IPS-18c (cell line): ENCODE measurements around the gene IFT81.
"Not testable (repeated sequence)": the region's sequence is repeated elsewhere in the genome, so short reads cannot be mapped to it uniquely, and the experiment has no call there.

Experiments
- H3K4me3 ChIP-seq: 2 replicates; pipeline ENCODE4 v1.7.0; 2013; ENCODE audit warnings: low read depth, mild to moderate bottlenecking, low read length, moderate library complexity; ENCODE audit not compliant: insufficient read depth
- H3K9me3 ChIP-seq: one replicate; pipeline ENCODE4 v1.6.1; 2013; ENCODE audit warnings: mild to moderate bottlenecking, low read length, moderate library complexity; ENCODE audit not compliant: control insufficient read depth, insufficient read depth

IFT81 gene

DNA sequence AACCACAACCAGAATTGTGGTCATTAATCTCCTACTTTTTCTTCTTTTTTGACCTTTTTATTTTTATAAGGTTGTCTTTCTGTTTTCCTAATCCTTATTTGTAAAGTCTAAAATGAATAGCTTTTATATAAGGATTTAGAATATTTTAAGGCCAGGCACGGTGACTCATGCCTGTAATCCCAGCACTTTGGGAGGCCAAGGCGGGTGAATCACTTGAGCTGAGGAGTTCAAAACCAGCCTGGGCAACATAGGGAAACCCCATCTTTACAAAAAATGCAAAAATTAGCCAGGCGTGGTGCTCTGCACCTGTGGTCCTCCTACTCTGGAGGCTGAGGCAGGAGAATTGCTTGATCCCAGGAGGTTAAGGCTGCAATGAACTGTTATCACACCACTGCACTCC, 55.1 kb downstream of the IFT81 start:
- H3K9me3 ChIP-seq: no peaks in the 10 kb centered on the region
- H3K4me3 ChIP-seq: no peak overlapping the region

DNA sequence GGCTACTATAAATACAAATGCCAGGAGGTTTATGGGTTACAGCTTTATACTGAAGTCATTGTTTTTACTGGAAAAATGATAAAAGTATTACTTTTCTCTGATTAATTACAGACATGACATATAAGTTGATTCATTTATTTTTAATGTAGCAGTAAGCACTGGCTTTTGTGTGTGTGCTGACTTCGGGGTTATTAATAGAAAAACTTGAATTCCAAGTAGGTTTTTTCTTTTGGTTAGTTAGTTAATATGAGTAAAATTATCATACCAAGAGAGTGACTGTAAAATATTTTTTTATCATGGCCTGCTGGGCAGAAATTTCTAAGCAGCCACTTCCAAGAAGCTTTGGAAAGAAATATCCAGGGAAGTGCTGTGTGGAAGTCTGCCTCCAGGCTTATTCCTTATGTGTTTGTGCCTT, 56.4 kb downstream of the IFT81 start:
- peaks cover 2% of the 10 kb centered on the region for H3K9me3 ChIP-seq
- H3K4me3 ChIP-seq: no peak overlapping the region

DNA sequence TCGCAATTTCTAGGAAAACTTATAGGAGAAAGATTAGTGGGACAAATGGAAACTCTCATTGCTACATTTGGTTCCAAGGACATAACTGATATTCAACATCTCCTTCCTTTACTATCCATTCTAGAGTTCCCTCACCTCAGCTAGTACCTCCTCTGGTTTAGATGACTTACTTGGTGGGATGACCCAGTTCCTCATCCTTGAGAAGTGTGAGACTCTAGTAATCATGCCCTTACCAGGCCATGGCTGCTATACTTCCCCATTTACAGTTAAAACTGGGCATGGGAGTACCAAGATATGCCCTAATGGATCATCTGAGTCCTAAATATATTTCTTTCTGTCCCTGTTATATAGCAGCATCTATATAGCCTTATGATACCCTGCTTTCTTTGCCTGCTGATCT, 58.1 kb downstream of the IFT81 start:
- H3K9me3 ChIP-seq: peaks cover 10% of the 10 kb centered on the region
- no peak overlapping the region for H3K4me3 ChIP-seq

DNA sequence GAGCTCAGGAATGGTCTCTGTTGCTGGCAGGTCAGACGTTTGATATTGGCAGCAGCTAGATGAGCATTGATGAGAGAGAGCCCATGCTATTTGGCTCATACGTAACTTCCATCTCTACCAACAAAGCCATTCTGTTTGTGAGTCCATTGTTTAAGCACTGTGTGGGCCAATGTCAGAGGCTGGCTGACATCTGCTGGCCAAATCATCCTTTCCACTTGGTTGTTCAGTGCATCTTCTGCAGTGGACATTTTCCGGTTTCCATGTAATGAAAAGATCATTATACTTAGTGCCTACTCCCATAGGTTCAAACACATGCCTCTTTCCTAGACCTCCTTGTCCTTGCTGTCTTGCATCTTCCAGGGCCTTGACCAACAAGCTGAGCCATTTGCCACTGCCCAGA, 59.2 kb downstream of the IFT81 start:
- H3K9me3 ChIP-seq: peaks cover 10% of the 10 kb centered on the region
- H3K4me3 ChIP-seq: no peak overlapping the region

DNA sequence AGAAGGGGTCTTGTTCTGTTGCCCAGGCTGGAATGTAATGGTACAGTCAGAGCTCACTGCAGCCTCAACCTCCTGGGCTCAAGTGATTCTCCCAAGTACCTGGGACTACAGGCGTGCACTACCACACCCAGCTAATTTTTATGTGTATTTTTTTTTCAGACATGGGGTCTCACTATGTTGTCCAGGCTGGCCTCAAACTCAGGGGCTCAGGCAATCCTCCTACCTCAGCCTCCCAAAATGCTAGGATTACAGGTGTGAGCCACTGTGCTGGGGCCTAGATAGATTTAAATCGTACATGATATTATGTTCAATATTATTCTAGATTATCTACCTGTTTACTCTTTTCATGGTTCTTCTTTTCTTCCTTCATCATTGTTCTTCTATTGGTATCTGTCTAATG, 61.5 kb downstream of the IFT81 start:
- Histone ChIP-seq H3K4me3 (no peak overlapping the region), H3K9me3 (peaks cover 10% of the 10 kb centered on the region)

DNA sequence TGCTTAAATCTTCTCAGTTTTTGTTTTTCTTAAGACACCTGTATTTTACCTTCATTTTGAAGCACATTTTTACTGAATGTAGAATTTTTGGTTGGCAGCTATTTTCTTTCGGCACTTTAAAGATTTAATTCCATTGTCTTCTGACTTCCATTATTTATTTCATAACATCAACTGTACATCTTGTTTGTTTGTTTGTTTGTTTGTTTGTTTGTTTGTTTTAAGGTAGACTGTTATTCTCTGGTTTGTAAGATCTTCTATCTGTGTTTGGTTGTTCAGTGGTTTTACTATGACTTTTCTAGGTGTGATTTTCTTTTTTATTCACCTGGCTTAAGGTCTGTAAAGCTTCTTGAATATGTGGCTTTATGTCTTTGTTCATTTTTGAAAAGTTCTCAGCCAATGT, 61.9 kb downstream of the IFT81 start:
- H3K4me3 ChIP-seq: no peak overlapping the region
- peaks cover 10% of the 10 kb centered on the region for H3K9me3 ChIP-seq

DNA sequence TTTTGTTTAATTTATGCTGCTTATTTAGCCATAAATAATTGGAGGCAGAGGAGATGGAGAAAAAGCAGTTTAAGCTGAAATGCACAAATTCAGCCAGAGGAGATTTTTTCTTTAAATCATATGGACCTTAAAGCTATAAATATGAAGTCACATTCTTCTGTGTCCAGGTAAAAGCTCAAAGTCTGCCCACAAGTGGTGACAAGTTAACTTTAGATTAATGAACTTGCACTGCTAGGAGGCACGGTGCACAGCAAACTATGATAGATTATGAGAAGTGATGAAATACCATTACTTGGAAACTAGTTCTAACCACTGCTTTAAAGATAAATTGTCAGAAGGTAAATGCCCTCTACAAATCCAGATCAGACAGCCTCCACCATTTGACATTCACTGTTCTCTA, 69.0 kb downstream of the IFT81 start:
- Histone ChIP-seq H3K9me3 (peaks cover 3% of the 10 kb centered on the region), H3K4me3 (no peak overlapping the region)

DNA sequence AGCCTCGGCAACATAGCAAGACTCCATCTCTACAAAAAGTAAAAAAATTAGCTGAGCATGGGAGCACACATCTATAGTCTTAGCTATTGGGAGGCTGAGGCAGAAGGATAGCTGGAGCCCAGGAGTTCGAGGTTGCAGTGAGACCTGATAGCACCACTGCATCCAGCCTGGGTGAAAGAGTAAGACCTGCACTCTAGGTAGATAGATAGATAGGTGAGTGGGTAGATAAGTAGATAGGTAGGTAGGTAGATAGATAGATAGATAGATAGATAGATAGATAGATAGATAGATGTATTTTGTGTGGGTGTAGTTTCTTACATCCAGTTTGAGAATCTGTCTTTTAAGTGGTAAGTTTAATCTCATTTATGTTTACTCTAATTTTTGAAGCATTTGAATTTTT, 72.8 kb downstream of the IFT81 start:
- Histone ChIP-seq H3K4me3 (no peak overlapping the region), H3K9me3 (peaks cover 3% of the 10 kb centered on the region)

DNA sequence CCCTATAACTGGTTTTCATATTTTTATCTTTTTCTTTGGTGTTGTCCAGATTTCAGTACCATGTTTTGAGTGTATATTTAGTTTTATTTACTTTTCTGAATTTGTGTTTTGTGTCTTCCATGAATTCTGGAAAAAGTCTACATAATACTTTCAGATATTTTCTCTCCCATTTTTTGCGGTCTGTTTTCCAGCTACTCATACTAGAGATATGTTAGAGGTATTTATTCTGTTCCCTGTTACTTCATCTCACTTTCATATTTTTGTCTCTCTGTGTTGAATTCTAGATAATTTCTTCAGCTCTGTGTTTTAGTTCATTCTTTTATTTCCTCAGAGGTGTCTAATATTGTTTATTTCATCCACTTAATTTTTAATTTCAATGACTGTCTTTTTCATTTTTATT, 74.2 kb downstream of the IFT81 start:
- H3K9me3 ChIP-seq: peaks cover 3% of the 10 kb centered on the region

DNA sequence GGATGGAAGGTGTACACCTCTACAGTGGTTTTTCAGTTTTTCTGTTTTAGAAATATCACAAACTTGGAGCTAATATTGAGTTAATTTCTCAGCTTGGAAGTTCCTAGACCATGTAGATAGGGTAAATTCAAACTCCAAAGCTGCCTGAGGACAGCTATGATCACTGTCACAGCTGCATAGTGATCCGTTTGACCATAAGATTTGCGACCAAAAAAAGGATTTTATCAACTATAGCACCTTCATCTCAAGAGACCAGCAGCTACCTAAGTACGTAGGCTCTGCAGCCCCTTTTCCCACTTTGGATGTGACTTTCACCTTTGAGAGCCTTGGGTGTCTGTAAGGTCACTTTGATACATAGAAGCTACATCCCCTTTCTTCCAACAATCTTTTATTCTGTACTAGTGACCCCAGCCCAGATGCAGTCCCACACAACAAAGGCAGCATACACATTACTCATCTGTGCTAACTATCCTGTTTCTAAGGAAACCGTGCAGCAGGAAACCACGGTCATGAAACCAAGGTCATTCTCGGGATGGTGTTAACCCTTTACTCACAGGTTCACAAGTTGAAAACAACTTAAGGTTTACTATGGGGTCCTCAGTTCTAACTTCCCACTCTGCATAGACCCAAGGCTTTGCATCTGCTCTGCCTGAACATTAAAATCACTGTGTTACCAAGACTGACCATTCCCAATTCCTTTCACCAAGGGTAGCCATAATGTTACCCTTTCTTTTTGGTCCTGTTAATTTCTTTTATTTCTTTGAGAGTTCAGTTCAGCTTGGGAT, 75.4 kb downstream of the IFT81 start:
- Histone ChIP-seq H3K9me3 (no peaks in the 10 kb centered on the region), H3K4me3 (no peak overlapping the region)

More for the DNA sequence above, 74.2 kb downstream of the IFT81 start:
- H3K4me3 ChIP-seq: no peak overlapping the region

DNA sequence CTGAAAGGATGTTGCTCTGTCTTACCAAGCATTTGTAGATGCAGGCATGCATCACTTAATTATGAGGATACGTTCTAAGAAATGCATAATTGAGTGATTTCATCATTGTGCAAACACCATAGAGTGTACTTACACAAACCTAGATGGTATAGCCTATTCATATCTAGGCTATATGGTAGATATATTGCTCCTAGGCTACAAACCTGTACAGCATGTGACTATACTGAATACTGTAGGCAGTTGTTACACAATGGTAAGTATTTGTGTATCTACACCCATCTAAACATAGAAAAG, 75.9 kb downstream of the IFT81 start:
- Histone ChIP-seq H3K4me3 (no peak overlapping the region), H3K9me3 (no peaks in the 10 kb centered on the region)

DNA sequence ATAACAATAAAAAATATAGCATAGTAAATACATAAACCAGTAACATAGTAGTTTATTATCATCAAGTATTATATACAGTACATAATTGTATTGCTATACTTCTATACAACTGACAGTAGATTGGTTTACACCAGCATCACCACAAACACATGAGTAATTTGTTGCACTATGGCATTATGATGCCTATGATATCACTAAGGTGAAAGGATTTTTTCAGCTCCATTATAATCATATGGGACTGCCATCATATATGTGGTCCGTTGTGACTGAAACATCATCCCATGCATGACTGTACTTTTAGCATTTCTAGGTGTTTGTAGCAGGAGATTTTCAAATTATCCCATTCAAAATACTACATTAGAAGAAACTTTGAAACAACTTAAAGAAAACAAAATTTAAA, 77.8 kb downstream of the IFT81 start:
- Histone ChIP-seq H3K4me3 (no peak overlapping the region), H3K9me3 (no peaks in the 10 kb centered on the region)

DNA sequence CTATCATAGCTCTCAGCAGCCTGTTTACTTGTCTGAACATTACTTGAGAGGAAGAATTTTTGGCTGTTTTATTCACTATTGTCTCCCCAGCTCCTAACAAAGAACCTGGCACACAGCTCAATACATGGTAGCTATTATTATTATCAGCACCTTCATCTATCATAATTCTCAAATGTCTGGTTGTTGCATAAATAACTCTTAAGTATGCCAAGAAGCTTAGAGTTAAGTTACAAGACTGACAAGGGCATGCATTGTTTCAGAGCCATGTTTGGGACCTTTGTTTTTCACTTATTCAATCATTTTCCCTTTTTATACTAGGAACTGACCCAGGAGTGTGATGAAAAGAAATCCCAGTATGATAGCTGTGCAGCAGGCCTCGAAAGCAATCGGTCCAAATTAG, 79.4 kb downstream of the IFT81 start:
- H3K4me3 ChIP-seq: no peak overlapping the region
- H3K9me3 ChIP-seq: no peaks in the 10 kb centered on the region

DNA sequence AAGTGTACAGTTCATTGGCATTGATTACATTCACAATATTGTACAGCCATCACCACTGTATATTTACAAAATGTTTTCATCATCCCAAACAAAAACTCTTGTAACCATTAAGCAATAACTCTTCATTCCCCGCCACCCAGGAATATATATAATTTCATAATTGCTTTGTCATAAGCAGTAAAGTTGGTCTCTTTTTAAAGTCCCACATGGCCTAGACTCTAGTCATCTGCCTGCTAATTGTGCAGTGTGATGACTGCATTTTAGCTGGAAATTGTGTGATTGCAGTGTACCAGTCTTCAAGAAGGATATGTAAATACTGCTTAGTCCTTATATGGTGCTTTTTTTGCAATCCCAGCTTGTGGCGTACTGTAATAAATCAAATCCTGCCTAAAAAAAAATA, 81.8 kb downstream of the IFT81 start:
- no peaks in the 10 kb centered on the region for H3K9me3 ChIP-seq
- no peak overlapping the region for H3K4me3 ChIP-seq

DNA sequence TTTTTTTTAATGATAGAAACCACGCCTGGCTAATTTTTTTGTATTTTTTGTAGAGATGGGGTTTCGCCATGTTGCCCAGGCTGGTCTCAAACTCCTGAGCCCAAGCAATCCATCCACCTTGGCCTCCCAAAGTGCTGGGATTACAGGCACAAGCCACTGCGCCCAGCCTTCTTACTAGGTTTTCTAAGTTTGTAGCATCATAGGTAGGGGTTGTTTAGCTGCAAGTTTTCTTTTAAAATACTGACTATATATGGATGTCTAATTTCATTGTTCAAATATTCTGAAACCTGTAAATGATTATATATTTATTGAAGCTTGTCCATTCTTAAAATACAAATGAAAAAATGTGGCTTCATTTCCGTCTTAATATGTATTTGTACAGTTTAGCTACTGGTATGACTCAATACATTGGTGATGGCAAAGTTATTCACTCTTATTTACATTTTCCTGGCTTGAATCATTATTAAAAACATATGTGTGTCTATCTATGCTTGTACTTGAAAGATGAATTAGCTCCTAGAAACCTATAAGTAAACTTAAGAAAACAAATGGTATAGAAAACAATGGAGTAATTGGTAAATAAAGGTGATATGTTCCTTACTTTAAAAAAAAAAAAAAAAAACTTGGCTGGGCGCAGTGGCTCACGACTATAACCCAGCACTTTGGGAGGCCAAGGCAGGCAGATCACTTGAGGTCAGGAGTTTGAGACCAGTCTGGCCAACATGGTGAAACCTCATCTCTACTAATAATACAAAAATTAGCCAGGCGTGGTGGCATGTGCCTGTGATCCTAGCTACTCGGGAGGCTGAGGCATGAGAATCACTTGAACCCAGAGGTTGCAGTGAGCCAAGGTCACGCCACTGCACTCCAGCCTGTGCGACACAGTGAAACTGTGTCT, 87.7 kb downstream of the IFT81 start:
- H3K4me3 ChIP-seq, H3K9me3 ChIP-seq: not testable (repeated sequence)

DNA sequence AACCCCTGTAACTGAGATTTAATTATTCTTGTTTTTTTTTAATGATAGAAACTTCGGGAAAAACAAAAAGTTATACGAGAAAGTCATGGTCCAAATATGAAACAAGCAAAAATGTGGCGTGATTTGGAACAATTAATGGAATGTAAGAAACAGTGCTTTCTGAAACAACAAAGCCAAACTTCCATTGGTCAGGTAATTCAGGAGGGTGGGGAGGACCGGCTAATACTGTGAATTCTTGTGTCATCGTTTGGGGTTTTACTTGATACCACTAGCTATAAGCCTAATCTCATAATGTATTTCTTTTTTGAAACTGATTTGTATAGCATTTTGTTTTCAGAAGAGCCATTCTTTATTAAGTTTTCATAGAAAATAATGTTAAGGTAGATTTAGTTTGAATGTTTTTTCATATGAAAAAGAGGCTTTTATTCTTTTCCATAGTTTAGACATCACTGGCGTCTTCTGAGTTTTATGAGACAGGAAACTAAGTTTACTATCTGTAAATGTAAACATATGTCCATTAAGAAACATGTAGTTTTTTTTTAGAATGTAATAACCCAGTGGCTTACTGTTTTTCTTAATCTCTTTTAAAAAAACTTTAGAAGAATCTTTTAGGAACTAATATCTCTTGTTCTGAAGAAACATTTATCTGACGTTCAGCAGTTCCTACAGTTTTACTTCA, 94.0 kb downstream of the IFT81 start:
- H3K4me3 ChIP-seq: no peak overlapping the region
- H3K9me3 ChIP-seq: no peaks in the 10 kb centered on the region

DNA sequence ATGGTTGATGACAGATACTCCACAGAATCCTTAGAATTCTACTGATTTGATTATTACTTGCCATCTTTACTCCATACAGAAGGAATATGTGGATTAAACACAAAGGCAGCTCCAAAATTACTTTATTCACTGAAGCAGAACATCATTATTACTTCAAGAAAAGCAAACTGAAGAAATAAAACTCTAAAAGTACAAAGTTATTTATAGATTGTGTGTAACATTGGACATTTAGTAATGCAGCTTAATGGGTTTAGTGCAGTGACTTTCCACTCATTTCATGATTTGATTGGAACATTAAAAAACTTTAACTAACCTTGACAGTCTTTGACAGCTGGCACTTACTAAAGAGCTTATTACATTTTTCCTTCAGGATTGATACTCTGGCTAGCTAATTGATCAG, 97.9 kb downstream of the IFT81 start:
- Histone ChIP-seq H3K9me3 (no peaks in the 10 kb centered on the region), H3K4me3 (no peak overlapping the region)

DNA sequence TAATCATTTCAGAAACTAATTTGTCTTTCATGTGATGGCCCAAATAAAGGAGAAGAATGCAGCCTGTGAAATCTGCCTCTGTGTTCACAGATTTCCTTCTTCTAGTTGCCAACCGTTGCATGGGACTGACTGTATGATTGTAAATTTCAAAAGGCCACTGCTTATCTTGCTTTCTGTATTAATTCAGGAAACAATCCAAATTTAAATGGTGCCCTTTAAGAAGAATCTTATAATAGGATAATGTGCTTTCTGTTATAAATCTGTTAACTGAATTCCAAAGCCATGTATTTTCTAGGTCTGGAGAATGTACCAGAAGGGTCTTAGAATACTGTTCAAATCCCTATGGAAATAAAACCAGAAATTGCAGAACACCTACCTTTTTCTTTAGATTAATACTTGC, 98.3 kb downstream of the IFT81 start:
- Histone ChIP-seq H3K9me3 (no peaks in the 10 kb centered on the region), H3K4me3 (no peak overlapping the region)
